A549 treated with dexamethasone at 1 μM for 4 hours (cell line): ENCODE data around the gene NHLRC4. TPM values are rescaled to one million over a fixed set of nuclear protein-coding genes. Genes with fewer than 3 reads are reported as not detected.

Experiments
- total RNA-seq: library from RNA; stranded (reverse); fragments of 200-300 nt; extraction: Qiagen RNA extraction; gene quantifications from 5 replicates; pipeline ENCODE4 v1.2.3, GENCODE V29; 2022

The NHLRC4 gene
- 0.14 to 0.26 TPM (median 0.21 TPM) in 5 replicates for total RNA-seq

DNA sequence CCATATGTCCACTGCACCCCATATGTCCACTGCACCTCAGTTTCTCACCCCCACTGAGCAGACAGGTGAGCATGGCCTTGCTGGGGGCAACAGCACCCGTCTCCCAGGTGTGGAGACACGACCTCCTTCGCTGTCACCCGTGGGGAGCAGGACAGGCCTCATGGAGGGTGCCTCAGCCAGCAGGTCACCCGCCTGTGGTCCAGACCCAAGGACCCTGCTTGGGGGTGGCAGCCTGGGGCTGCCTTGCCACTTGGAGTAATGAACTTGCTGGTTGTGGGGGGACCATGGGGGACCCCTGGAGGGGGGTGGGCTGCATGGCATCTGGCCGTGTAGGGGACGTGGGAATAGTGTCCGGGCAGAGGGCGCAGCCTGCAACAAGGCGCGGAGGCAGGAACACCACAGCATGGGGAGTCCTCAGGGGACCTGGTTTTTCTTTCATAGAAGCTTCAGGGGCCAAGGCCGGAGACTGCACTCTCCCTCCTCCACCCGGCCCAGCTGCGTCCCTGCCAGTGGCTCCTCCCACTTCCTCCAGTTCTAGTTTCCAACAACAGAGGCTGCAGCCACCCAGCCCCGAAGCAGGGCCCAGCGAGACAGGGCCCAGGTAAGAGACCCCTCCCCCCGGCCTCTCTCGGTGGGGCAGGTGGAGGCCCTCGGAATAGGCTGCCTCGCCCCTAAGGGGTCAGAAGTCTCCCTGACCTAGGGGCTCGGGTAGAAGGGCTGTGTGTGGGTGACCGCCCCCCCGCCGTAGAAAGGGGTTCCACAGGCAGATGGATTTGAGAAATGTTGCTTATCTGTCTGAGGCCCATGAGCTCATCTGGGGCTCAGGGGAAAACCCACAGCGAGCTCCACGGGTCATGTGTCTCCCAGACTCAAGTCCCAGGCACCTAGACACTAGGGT, at the start of gene NHLRC4:
Gene NHLRC4 (plus strand): TSS at position 531 of the 898 bp plus-strand sequence. CDS start 1,043 bp downstream, outside the sequence.

GRCh38 chr16:527015-527903, 39.5 kb upstream of the NHLRC4 start, which contains the start of gene CAPN15:
TSS of gene CAPN15 (plus strand) at chr16:527712. CDS start at chr16:546839, 19,127 bp downstream.

GRCh38 chr16:560204-560700, 6.6 kb upstream of the NHLRC4 start, which contains the start of gene PRR35:
TSS of gene PRR35 (plus strand) at chr16:560394. CDS start at chr16:563295, 2,901 bp downstream.

GRCh38 chr16:569445-570254, 2.8 kb downstream of the NHLRC4 start, which contains the start of gene PIGQ:
TSS of gene PIGQ (plus strand) at chr16:569968. CDS start at chr16:574075, 4,107 bp downstream.

DNA sequence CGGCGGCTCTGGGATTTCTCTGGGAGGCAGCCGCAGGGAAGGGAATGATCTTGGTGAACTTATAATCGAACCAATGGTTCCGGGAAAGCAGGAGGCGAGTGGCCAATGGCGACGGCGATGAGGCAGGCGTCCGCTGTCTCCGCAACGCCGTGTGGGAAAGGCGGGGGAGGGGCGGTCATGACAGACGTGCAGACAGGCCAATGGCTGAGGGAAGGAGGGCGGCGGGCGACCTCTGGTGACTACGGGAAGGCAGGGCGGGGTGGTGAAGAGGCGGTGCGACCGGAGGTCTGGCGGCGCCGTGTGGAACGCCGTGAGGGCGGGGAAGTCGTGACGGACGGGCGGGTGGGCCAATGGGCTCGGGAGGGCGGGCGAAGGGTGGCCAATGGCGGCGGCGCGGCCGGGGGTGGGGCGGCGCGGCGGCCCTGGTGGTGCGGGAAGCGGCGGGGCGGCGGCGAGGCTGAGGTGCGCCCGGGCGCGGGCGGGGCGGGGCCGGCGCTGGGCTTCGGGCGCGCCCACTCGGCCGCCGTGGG, 22.9 kb downstream of the NHLRC4 start, which contains the start of gene RAB40C:
Gene RAB40C (plus strand): TSS at position 409 of the 530 bp plus-strand sequence. CDS start 226 bp downstream, outside the sequence.

Other genes with a start within 250 kb of the NHLRC4 start
- 25.9 to 34.1 TPM (median 33.5 TPM) in 5 replicates for gene AXIN1, start 214.3 kb upstream of the NHLRC4 start, total RNA-seq
- 123 to 138 TPM (median 131 TPM) in 5 replicates for gene MRPL28, start 196.5 kb upstream of the NHLRC4 start, total RNA-seq
- 24.8 to 39.9 TPM (median 34.7 TPM) in 5 replicates for gene PGAP6, start 185.0 kb upstream of the NHLRC4 start, total RNA-seq
- gene NME4, start 169.8 kb upstream of the NHLRC4 start, total RNA-seq = 275 to 460 TPM (median 445 TPM) in 5 replicates
- gene DECR2, start 165.1 kb upstream of the NHLRC4 start, total RNA-seq = 21.2 to 29.7 TPM (median 26.3 TPM) in 5 replicates
- 23.1 to 33.6 TPM (median 29.8 TPM) in 5 replicates for gene RAB11FIP3, start 141.4 kb upstream of the NHLRC4 start, total RNA-seq
- gene CAPN15, start 39.3 kb upstream of the NHLRC4 start, total RNA-seq = 34.5 to 76.4 TPM (median 71.6 TPM) in 5 replicates
- 0.11 to 0.19 TPM (median 0.15 TPM) in 5 replicates for gene PRR35, start 6.6 kb upstream of the NHLRC4 start, total RNA-seq
- 24.2 to 41.4 TPM (median 35.5 TPM) in 5 replicates for gene PIGQ, start 3.0 kb downstream of the NHLRC4 start, total RNA-seq
- gene RAB40C, start 23.1 kb downstream of the NHLRC4 start, total RNA-seq = 10.2 to 18.4 TPM (median 18.1 TPM) in 5 replicates
- gene WFIKKN1, start 64.0 kb downstream of the NHLRC4 start, total RNA-seq = 0.07 to 0.25 TPM (median 0.18 TPM) in 5 replicates
- gene METTL26, start 69.3 kb downstream of the NHLRC4 start, total RNA-seq = 83.7 to 131 TPM (median 124 TPM) in 5 replicates
- gene MCRIP2, start 74.8 kb downstream of the NHLRC4 start, total RNA-seq = 16.4 to 33.0 TPM (median 29.6 TPM) in 5 replicates
- 11.8 to 23.4 TPM (median 22.3 TPM) in 5 replicates for gene WDR90, start 82.4 kb downstream of the NHLRC4 start, total RNA-seq
- gene RHOT2, start 101.1 kb downstream of the NHLRC4 start, total RNA-seq = 48.3 to 98.6 TPM (median 83.1 TPM) in 5 replicates
- gene RHBDL1, start 108.7 kb downstream of the NHLRC4 start, total RNA-seq = 0.26 to 1.6 TPM (median 1.2 TPM) in 5 replicates
- 84.0 to 122 TPM (median 114 TPM) in 5 replicates for gene STUB1, start 113.4 kb downstream of the NHLRC4 start, total RNA-seq
- gene JMJD8, start 117.3 kb downstream of the NHLRC4 start, total RNA-seq = 63.2 to 85.2 TPM (median 82.5 TPM) in 5 replicates
- gene WDR24, start 123.4 kb downstream of the NHLRC4 start, total RNA-seq = 3.7 to 6.8 TPM (median 5.6 TPM) in 5 replicates
- gene FBXL16, start 138.8 kb downstream of the NHLRC4 start, total RNA-seq = 8.5 to 16.2 TPM (median 15.7 TPM) in 5 replicates
- 88.0 to 175 TPM (median 171 TPM) in 5 replicates for gene METRN, start 148.1 kb downstream of the NHLRC4 start, total RNA-seq
- gene ANTKMT, start 154.1 kb downstream of the NHLRC4 start, total RNA-seq = 31.1 to 53.1 TPM (median 45.4 TPM) in 5 replicates
- gene CCDC78, start 159.4 kb downstream of the NHLRC4 start, total RNA-seq = 2.9 to 6.2 TPM (median 4.9 TPM) in 5 replicates
- 15.8 to 17.8 TPM (median 16.5 TPM) in 5 replicates for gene HAGHL, start 160.1 kb downstream of the NHLRC4 start, total RNA-seq
- 21.1 to 29.7 TPM (median 29.0 TPM) in 5 replicates for gene CIAO3, start 174.0 kb downstream of the NHLRC4 start, total RNA-seq
- gene MSLN, start 193.7 kb downstream of the NHLRC4 start, total RNA-seq = 2.2 to 4.3 TPM (median 2.8 TPM) in 5 replicates
- gene RPUSD1, start 221.4 kb downstream of the NHLRC4 start, total RNA-seq = 32.4 to 56.2 TPM (median 53.1 TPM) in 5 replicates
- gene CHTF18, start 221.6 kb downstream of the NHLRC4 start, total RNA-seq = 12.2 to 27.2 TPM (median 21.9 TPM) in 5 replicates
- gene GNG13, start 233.7 kb downstream of the NHLRC4 start, total RNA-seq = not detected in 5 replicates